Colonic mucosa (tissue), 4 donors: ENCODE data around the gene SNN. TPM values are rescaled to one million over a fixed set of nuclear protein-coding genes. Genes with fewer than 3 reads are reported as not detected.

Experiments
- DNase-seq: peaks from one replicate; pipeline ENCODE4 v3.0.0-alpha.2; 2020
- H3K27ac ChIP-seq: fragments of 200-600 bp; one replicate; pipeline ENCODE4 v1.8.0; 2021
- H3K27me3 ChIP-seq: fragments of 200-600 bp; one replicate; pipeline ENCODE4 v1.8.0; 2021
- H3K36me3 ChIP-seq: fragments of 200-600 bp; one replicate; pipeline ENCODE4 v1.8.0; 2021
- H3K4me1 ChIP-seq: fragments of 200-600 bp; one replicate; pipeline ENCODE4 v1.8.0; 2021; ENCODE audit warnings: mild to moderate bottlenecking
- H3K4me3 ChIP-seq: fragments of 200-600 bp; one replicate; pipeline ENCODE4 v1.8.0; 2021
- H3K9ac ChIP-seq, 2 donors: one replicate each; pipeline ENCODE4 v1.7.0; 2013; ENCODE audit warnings: control low read depth in 2 of 2, low read depth in 2 of 2, low read length in 2 of 2
- H3K9me3 ChIP-seq: fragments of 200-600 bp; one replicate; pipeline ENCODE4 v1.8.0; 2021
- intact Hi-C: fragments of 100-400 bp; cut with DNase I; formaldehyde crosslinking; loops from one replicate; pipeline ENCODE4 v1.14.1; 2022
- total RNA-seq, 2 donors: library from RNA; stranded (reverse); fragmentation: NEBNext Ultra II Directional in 1 of 2; extraction: Animal tissue kit (Norgen Biotek cat#: 25700) in 1 of 2; gene quantifications; one replicate each; pipeline ENCODE4 v1.2.1, GENCODE V29; 2021
- TF ChIP-seq, protein P1 (sequence below): fragments of 200-600 bp; IDR thresholded peaks from one replicate; pipeline ENCODE4 v1.8.0; 2022; ENCODE audit warnings: antibody characterized with exemption, mild to moderate bottlenecking
- donor health status: healthy.
- donor health status: DM: no; HTN: no; CAD: no.
- donor health status: DM: no; HTN: no; CAD: no.

The SNN gene
- total RNA-seq, 2 donors from 2014 or later: 2.4 to 5.6 TPM

GRCh38 chr16:11673091-11674000, 5.1 kb downstream of the SNN start:
- H3K4me1 ChIP-seq: no peaks in the 10 kb centered on the region

GRCh38 chr16:11674001-11674817, 6.0 kb downstream of the SNN start:
- H3K27ac ChIP-seq: no peak overlapping the region
- no peak overlapping the region for H3K4me3 ChIP-seq
- no peak overlapping the region for H3K9ac ChIP-seq
- H3K4me1 ChIP-seq: no peaks in the 10 kb centered on the region
- no peaks in the 10 kb centered on the region for H3K9me3 ChIP-seq
- TF ChIP-seq, protein P1, sequence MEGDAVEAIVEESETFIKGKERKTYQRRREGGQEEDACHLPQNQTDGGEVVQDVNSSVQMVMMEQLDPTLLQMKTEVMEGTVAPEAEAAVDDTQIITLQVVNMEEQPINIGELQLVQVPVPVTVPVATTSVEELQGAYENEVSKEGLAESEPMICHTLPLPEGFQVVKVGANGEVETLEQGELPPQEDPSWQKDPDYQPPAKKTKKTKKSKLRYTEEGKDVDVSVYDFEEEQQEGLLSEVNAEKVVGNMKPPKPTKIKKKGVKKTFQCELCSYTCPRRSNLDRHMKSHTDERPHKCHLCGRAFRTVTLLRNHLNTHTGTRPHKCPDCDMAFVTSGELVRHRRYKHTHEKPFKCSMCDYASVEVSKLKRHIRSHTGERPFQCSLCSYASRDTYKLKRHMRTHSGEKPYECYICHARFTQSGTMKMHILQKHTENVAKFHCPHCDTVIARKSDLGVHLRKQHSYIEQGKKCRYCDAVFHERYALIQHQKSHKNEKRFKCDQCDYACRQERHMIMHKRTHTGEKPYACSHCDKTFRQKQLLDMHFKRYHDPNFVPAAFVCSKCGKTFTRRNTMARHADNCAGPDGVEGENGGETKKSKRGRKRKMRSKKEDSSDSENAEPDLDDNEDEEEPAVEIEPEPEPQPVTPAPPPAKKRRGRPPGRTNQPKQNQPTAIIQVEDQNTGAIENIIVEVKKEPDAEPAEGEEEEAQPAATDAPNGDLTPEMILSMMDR: no peak
- H3K27me3 ChIP-seq: no peaks in the 10 kb centered on the region
- DNase-seq: no peak
- peaks cover 3% of the 10 kb centered on the region for H3K36me3 ChIP-seq
- intact Hi-C loops: no loop called here

More at GRCh38 chr16:11673091-11674000, 5.1 kb downstream of the SNN start:
- TF ChIP-seq, protein P1: no peak
- no peaks in the 10 kb centered on the region for H3K9me3 ChIP-seq
- H3K9ac ChIP-seq: no peak overlapping the region
- DNase-seq: no peak
- no peaks in the 10 kb centered on the region for H3K36me3 ChIP-seq
- H3K27ac ChIP-seq: no peak overlapping the region
- intact Hi-C loops: no loop called here
- H3K27me3 ChIP-seq: no peaks in the 10 kb centered on the region
- H3K4me3 ChIP-seq: no peak overlapping the region

DNA sequence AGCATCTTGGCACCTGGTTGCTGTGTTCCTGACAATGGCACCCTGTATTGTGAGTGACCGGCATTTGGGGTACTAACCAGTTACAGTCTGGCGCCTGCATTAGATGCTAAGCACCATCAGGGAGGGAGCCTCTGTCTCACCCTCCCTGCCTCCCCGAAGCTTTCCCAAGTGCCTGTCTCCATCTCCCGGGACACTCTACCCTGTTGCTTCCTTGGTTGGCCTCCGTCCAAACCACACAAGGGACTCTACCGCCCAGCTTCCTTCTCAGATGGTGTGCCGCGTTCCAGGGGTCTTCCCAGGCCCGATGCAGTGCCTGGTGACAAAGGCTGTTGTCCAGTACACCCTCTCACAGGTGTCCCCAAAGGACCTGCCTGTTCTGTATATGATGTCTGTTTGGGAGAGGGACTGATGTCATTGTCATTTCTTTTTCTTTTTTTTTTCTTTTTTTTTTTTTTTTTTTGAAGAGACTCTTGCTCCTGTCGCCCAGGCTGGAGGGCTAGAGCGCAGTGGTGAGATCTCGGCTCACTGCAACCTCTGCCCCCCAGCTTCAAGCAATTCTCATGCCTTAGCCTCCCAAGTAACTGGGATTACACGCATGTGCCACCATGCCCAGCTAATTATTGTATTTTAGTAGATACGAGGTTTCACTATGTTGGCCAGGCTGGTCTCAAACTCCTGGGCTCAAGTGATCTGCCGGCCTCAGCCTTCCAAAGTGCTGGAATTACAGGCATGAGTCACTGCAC, 6.7 kb downstream of the SNN start:
- Histone ChIP-seq H3K9me3 (no peaks in the 10 kb centered on the region), H3K27ac (no peak overlapping the region)
- TF ChIP-seq, protein P1: no peak

GRCh38 chr16:11675561-11676511, 7.6 kb downstream of the SNN start:
- no peak overlapping the region for H3K9ac ChIP-seq
- intact Hi-C loops: no loop called here
- peaks cover 16% of the 10 kb centered on the region for H3K36me3 ChIP-seq
- H3K4me3 ChIP-seq: no peak overlapping the region
- H3K27ac ChIP-seq: no peak overlapping the region
- H3K9me3 ChIP-seq: no peaks in the 10 kb centered on the region
- TF ChIP-seq, protein P1: no peak
- H3K27me3 ChIP-seq: no peaks in the 10 kb centered on the region
- DNase-seq: peak; percentile 77
- no peaks in the 10 kb centered on the region for H3K4me1 ChIP-seq

More for the DNA sequence above, 6.7 kb downstream of the SNN start:
- Histone ChIP-seq H3K4me1 (no peaks in the 10 kb centered on the region), H3K36me3 (peaks cover 11% of the 10 kb centered on the region), H3K9ac (no peak overlapping the region), H3K4me3 (no peak overlapping the region), H3K27me3 (no peaks in the 10 kb centered on the region)
- DNase-seq: no peak
- intact Hi-C loops: no loop called here
